ENCODE results near the gene LMBR1L.

GRCh38 chr12:49094975-49095365 is 15.7 kb downstream of the LMBR1L start:
- TF ChIP-seq CTCF (IDR thresholded peaks at IDR 0.05) (no peak), POLR2A (IDR thresholded peaks at IDR 0.05) (no peak)
